ENCODE measurements around the gene RSPH9. TPM values are rescaled to one million over a fixed set of nuclear protein-coding genes. Genes with fewer than 3 reads are reported as not detected.

RSPH9 gene
- total RNA-seq, 1 experiment from 2014 or later = 0.28 TPM

- in situ Hi-C loops (cut with HindIII; ENCODE audit: low pct_unique_long_range_greater_than_20kb, low sequenced_read_pairs) = no loop called here
- POLR2A ChIA-PET = no interaction called here
Observed at GRCh38 chr6:43716099-43716498, 71.3 kb downstream of the RSPH9 start.

GRCh38 chr6:43717389-43717788 is 72.6 kb downstream of the RSPH9 start:
- in situ Hi-C loops (cut with HindIII; ENCODE audit: low pct_unique_long_range_greater_than_20kb, low sequenced_read_pairs) = no loop called here
- Histone ChIP-seq H3K36me3 (ENCODE audit: control insufficient read depth, insufficient read depth, low read length) (no peaks in the 10 kb centered on the region), H3K27ac (ENCODE audit: low read length) (no peak overlapping the region), H3K27me3 (ENCODE audit: control insufficient read depth, insufficient read depth, low read length) (no peaks in the 10 kb centered on the region), H3K4me3 (ENCODE audit: low read depth in 2 of 2, low read length in 2 of 2) (no peak overlapping the region), H3K9me3 (ENCODE audit: control insufficient read depth, insufficient read depth, low read depth, low read length) (no peaks in the 10 kb centered on the region), H3K4me1 (ENCODE audit: control insufficient read depth, insufficient read depth, low read length) (no peaks in the 10 kb centered on the region)
- ChIA-PET CTCF (no interaction called here), POLR2A (no interaction called here)
- intact Hi-C loops (cut with micrococcal nuclease; ENCODE audit: unreplicated experiment) = no loop called here
- DNase-seq (ENCODE audit: low read depth, low spot score) = no peak
- ATAC-seq = no peak
- no TSS peak for BruUV-seq (replicated peaks)
- TF ChIP-seq POLR2AphosphoS5 (IDR thresholded peaks at IDR 0.05; ENCODE audit: low read depth, low read length) (no peak), TCF7L2 (IDR thresholded peaks at IDR 0.05; ENCODE audit: low read depth, low read length) (no peak), REST (IDR thresholded peaks at IDR 0.05; ENCODE audit: insufficient read depth in 1 of 2, low read depth in 2 of 2, low read length in 1 of 2) (no peak), CTCF (IDR thresholded peaks at IDR 0.05) (no peak), SIN3A (IDR thresholded peaks at IDR 0.05; ENCODE audit: borderline replicate concordance, insufficient read depth, low read depth, low read length) (no peak)

More at GRCh38 chr6:43716099-43716498, 71.3 kb downstream of the RSPH9 start:
- DNase-seq (ENCODE audit: low read depth, low spot score) (no peak), ATAC-seq (no peak)
- BruUV-seq (replicated peaks) = no TSS peak
- TF ChIP-seq SIN3A (IDR thresholded peaks at IDR 0.05; ENCODE audit: borderline replicate concordance, insufficient read depth, low read depth, low read length) = no peak
- CTCF ChIA-PET = no interaction called here
- Histone ChIP-seq H3K4me3 (ENCODE audit: low read depth in 2 of 2, low read length in 2 of 2) (no peak overlapping the region), H3K9me3 (ENCODE audit: control insufficient read depth, insufficient read depth, low read depth, low read length) (no peaks in the 10 kb centered on the region), H3K36me3 (ENCODE audit: control insufficient read depth, insufficient read depth, low read length) (no peaks in the 10 kb centered on the region), H3K4me1 (ENCODE audit: control insufficient read depth, insufficient read depth, low read length) (no peaks in the 10 kb centered on the region), H3K27me3 (ENCODE audit: control insufficient read depth, insufficient read depth, low read length) (no peaks in the 10 kb centered on the region), H3K27ac (ENCODE audit: low read length) (no peak overlapping the region)
- intact Hi-C loops (cut with micrococcal nuclease; ENCODE audit: unreplicated experiment) = no loop called here

- no peak overlapping the region for H3K4me3 ChIP-seq (ENCODE audit: low read depth in 2 of 2, low read length in 2 of 2)
- H3K4me1 ChIP-seq (ENCODE audit: control insufficient read depth, insufficient read depth, low read length) = no peaks in the 10 kb centered on the region
- no peaks in the 10 kb centered on the region for H3K9me3 ChIP-seq (ENCODE audit: control insufficient read depth, insufficient read depth, low read depth, low read length)
- no peak overlapping the region for H3K27ac ChIP-seq (ENCODE audit: low read length)
- POLR2A ChIA-PET = no interaction called here
- H3K36me3 ChIP-seq (ENCODE audit: control insufficient read depth, insufficient read depth, low read length) = no peaks in the 10 kb centered on the region
- DNase-seq (ENCODE audit: low read depth, low spot score) (no peak), ATAC-seq (no peak)
- intact Hi-C loops (cut with micrococcal nuclease; ENCODE audit: unreplicated experiment) = no loop called here
- BruUV-seq (replicated peaks) = no TSS peak
- CTCF ChIA-PET = no interaction called here
- in situ Hi-C loops (cut with HindIII; ENCODE audit: low pct_unique_long_range_greater_than_20kb, low sequenced_read_pairs) = no loop called here
- no peaks in the 10 kb centered on the region for H3K27me3 ChIP-seq (ENCODE audit: control insufficient read depth, insufficient read depth, low read length)
- TF ChIP-seq POLR2AphosphoS5 (IDR thresholded peaks at IDR 0.05; ENCODE audit: low read depth, low read length) = no peak
- no peak for TF ChIP-seq SIN3A (IDR thresholded peaks at IDR 0.05; ENCODE audit: borderline replicate concordance, insufficient read depth, low read depth, low read length)
- no peak for TF ChIP-seq CTCF (IDR thresholded peaks at IDR 0.05)
- TF ChIP-seq REST (IDR thresholded peaks at IDR 0.05; ENCODE audit: insufficient read depth in 1 of 2, low read depth in 2 of 2, low read length in 1 of 2) = no peak
- no peak for TF ChIP-seq TCF7L2 (IDR thresholded peaks at IDR 0.05; ENCODE audit: low read depth, low read length)
Observed at GRCh38 chr6:43717822-43718221, 73.0 kb downstream of the RSPH9 start.
